ENCODE results near the gene ACKR4.
"Not testable (repeated sequence)": the region's sequence is repeated elsewhere in the genome, so short reads cannot be mapped to it uniquely, and the experiment has no call there.

Gene ACKR4

DNA sequence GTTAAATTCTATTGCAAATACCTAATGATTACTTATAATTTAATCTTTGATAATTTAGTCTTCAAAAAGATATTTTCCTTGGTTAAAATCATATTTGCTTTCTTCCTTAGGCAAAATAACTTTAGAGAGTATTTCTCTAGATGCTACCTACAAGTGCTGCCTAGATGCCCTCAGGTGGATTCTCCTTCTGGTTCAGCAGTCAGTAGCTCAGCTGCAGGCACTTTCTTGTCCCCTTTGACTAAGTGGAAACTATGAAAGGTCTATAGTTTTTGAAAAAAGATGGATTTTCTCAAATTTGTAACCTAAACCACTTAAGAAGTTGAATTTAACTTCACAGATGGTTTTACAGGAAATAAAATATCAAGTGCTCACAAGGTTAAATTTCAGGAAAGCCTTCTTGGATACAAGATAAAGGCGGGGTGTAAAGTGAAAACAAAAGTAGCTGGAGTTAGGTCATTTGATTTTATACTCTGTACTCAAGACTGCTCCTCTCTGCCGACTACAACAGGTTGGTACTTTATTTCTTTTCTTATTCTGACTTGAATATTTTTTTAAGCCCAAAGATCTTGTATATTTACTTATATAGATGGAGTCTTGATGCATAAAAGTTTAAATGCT, at the start of gene ACKR4:
Gene ACKR4 (plus strand): TSS at position 455 of the 618 bp plus-strand sequence. CDS start 3,128 bp downstream, outside the sequence.
- DNase-seq: no peak

DNA sequence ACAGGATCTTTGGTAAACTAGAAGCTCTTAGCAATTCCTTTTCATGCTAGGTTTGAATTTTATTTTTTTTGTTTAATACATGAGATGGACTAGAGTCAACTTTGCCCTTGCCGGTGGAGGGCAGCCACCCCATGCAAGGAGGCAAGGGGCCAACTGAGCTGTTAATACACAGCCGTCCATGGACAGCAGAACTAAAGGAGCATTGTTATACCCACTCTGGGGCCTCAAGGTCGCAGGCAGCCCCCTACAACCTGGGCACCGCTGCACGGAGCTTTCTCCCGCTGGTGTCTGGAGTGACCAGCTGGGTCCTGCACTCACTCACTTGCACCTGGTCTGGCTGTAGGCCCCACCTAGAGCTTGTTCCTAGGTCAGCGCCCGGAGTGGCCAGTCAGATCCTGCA, 47.9 kb upstream of the ACKR4 start:
- DNase-seq: no peak

DNA sequence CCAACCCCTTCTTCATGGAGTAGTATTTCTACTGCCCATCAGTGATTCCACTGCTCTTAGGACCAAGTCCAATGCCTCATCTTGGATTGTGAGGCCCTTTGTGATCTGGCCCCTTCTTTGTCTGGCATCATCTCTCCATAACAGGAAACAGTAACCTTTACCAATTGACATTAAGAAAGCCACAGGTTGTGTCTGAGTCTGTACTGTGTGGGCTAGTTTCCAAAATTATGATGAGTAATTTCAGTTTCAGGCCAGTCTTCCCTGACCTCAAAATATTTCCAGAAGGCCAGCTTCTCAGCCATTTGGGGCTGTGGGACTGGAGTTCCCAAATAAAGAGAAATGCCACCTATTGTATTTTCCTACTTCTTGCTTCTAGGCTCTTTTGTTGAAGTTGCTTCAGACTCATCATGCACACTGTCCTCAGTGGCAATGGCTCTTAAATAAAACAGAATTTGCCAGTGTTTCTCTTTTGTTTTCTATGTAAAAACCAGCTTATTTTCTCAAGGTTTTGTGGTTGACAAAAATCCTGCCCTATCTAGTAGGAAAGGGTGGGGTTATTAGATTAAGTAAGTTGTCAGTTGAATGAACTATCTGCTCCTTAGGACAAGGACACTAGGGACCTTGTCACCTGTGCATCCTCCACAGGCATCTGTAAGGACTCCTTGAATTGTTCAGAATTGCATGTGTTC, 47.0 kb upstream of the ACKR4 start:
- DNase-seq: no peak

DNA sequence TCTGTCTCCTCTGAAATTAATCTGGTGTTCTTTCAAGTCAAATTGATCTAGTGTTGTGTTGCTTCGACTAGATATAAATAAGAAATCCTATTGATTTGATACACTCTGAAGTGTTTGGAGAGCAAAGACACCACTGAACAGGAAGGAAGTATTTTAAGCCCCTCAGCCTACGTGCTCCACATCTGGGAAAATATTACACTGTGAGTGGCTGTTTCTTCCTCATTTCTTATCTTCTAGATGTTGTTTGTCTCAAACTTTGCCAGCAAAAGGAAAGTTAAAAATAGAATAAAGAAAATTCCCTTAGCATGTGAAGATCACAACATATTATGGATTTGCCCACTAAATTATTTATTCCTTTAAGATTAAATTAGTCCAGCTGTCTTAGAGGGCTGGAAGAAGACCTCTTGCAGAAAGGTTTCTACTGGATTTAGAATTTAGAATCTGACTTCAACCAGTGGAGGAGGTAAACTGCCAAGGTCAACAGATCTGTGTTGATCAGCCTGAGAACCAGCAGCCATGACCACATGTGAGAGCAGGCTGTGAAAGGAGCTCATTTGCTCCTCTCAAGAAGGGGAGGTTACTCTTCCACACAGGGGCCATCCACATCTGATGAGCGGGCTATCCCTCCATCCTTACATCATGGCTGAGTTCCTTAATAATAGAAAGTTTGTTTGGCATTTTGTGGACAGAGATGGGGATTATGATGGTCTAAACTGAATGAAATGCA, 46.3 kb upstream of the ACKR4 start:
- DNase-seq: no peak

DNA sequence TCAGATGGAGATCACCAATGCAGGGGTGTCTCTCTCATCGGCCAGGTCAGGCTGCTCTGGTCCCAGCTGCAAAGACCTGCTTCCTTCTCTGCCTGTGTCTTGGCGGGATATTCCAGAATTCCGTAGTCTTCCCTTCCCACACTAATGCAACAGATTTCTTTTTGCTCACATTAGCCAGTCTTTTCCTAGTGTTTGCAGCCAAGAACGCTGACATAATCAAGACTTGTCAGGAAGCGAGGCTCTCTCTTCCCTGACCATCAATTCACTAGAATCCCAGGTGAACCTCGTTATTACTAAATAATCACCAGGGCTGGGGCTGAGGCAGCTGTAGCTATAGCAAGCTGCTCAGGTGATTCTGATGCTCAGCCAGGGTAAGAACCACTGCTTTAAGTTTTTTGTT, 43.2 kb upstream of the ACKR4 start:
- DNase-seq: no peak

DNA sequence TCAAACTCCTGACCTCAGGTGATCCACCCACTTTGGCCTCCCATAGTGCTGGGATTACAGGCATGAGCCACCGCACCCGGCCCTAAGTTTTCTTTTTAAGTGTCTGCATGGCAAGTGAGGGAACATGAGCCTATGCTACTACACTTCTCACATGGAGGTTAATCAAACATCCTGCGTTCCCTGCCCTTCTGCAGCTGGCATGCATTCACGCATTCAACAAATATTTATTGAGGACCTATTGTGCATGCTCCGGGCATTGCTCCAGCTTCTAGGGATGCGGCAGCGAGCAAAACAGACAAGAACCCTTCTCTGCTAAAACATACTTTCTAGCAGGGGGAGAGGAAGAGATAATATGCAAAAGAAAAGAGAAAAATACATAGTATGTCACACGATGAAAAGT, 42.6 kb upstream of the ACKR4 start:
- DNase-seq: no peak

DNA sequence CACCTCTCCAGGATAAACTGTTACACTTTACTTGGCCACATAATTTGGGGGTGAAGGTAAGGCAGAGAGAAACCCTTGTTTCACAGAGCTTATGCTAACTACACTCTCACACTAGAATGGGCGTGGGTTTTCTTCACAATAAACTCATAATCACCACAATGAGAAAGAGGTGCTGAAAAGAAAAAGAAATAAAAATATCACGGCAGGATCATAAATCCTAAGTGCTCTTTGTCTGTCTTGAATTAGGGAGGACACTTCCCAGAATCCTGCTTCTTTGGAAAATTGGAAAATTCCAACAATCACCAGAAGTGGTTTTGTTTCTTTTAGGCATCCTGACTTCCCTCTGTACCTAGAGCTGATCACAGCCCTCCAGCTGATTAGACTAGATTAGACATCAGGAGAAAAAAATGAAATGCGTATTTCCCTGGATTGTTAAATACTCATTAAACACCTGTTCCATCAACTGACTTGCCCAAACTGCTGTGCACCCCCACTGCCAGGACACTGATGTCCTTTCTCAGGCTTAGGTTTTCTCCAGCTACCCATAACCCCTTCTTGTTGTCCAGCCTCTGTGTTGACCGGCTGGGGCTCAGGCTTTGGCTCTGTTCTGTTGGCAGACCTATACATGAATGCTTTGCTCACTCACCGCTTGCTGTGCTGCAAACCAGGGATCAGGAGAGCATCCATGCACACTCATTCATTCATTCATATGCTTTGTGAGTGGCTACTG, 41.6 kb upstream of the ACKR4 start:
- no peak for DNase-seq

DNA sequence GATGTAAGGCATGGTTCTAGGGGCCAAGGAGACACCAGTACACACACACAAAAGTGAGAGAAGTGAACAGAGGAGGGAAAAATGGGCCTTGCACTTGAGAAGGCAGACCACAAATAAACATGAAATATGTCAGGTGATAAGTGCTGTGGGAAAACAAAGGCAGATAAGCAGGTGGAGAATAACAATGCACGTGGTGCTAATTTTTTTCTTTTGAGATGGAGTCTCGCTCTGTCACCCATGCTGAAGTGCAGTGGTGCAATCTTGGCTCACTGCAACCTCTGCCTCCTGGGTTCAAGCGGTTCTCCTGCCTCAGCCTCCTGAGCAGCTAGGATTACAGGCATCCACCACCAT, 41.1 kb upstream of the ACKR4 start:
- not testable (repeated sequence) for DNase-seq

DNA sequence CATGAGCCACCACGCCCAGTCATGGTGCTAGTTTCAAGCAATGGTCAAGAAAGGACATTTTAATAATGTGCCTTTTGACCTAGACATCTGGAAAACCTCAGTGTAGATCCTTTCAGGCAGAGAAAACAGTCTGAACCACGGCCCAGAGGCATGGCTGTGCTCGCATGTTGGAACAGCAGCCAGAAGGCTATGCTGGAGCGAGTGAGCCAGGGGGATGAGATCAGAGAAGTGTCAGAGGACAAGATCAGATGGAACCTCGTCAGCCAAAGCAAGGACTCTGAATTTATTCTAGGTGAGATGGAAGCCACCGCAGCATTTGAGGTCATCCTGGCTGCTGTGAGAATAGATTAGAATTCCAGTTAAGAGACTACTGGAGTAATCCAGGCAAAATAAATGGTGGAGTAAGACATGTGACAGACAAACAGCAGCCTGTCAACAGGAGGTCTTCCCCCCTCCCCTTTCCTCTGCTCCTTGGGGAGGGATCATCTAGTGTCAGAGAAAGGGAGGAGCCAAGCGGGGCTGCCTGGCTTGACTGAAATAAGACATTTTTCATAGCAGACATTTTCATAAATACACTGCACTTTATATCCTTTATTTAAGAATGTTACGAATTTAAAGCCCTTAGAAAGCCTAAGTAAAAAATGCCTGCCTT, 40.4 kb upstream of the ACKR4 start:
- DNase-seq: no peak

DNA sequence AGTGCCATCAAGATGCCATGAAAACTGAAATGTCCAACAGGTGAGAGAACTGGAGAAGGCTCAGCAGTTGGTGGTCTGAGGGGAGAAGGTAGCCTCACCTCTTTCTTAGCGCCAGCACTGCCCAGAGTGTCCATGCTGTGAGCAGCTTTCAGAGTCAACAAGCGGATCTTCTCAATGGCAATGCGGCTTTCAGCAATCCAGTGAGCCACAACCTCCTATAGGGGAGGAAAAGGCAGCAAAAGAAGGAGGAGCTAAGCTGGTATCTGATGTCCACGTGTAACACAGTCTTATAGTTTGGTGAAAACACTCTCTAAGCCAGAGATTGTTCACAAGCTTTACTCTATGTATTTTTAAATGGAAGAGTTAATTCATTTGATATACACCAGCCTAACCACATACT, 36.1 kb upstream of the ACKR4 start:
- DNase-seq: no peak

DNA sequence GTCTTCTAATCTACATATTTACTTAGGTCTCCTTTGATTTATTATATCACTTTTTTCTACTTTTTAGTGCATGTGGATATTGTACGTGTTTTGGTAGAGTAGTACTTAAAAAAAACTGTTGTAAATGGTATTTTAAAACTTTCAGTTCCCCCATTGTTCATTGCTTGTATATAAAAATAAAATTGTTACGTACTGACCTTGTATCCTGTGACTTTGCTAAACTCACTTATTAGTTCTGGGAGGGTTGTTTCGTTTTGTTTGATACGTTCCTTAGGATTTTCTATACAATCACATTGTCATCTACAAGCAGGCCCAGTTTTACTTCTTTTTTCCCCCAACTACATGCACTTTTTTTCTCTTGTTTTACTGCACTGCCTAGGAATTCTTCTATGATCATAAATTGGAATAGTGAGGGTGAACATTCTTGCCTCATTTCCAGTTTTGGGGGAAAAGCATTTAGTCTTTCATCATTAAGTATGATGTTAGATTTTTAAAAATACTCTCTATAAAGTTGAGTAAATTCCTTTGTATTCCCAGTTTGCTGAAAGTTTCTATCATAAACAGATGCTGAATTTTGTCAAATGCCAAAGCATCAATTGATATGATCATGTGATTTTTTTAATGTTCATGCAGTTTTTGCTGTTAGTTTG, 33.5 kb upstream of the ACKR4 start:
- DNase-seq: no peak

DNA sequence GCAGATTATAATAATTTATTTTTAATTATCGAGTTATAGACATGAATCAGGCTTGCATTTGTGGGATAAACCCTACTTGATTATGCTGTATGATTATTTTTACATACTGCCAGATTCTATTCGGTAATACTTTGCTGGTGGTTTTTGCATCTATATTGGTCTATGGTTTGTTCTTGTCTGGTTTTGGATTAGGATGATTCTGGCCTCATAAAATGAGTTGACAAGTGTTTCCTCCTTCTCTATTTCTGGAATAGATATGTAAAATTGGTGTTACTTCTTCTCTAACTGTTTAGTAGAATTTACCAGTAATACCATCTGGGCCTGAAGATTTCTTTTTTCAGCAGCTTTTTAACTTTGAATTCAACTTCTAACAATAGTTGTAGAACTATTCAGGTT, 33.0 kb upstream of the ACKR4 start:
- DNase-seq: no peak

DNA sequence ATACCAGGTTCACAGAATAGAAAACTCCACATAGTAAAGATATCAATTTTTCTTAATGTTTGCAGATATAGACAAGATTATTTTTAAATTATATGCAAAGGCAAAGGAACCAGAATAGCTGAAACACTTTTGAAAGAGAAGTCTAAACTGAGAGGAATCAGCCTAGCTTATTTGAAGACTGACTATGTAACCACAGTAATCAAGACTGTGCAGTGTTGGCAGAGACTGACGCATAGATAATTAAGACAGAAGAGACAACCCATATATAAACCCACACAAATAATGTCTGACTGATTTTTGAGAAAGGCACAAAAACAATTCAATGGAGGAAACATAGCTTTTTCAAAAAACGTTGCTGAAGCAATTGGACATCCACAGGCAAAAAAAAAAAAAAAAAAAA, 28.6 kb upstream of the ACKR4 start:
- no peak for DNase-seq

DNA sequence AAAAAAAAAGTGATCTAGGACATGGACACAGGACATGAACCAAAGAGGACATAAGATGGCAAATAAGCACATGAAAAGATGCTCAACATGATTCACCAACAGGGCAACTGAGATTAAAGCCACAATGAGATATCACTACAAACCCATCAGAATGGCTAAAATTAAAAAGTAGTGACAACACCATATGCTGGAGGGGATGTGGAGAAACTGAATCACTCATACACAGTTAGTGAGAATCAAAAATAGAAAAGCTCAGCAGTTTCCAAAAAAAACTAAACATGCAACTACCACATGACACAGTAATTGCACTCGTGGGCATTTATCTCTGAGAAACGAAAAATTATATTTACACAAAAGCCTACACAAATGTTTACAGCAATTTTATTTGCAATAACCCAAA, 27.9 kb upstream of the ACKR4 start:
- no peak for DNase-seq

DNA sequence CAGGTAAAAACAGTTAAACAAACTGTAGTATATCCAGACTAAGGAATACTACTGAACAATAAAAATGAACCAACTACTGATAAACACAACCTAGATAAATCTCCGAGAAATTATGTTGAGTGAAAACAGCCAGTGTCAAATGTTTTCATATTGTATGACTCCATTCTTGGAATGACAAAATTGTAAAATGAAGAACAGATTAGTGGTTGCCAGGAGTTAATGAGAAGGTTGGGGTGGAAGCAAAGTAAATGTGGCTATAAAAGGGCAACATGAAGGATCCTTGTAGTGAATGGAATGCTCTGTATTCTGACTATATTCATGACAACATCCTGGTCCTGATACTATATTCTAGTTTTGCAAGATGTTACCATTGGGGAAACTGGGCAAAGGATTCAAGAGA, 27.5 kb upstream of the ACKR4 start:
- no peak for DNase-seq

DNA sequence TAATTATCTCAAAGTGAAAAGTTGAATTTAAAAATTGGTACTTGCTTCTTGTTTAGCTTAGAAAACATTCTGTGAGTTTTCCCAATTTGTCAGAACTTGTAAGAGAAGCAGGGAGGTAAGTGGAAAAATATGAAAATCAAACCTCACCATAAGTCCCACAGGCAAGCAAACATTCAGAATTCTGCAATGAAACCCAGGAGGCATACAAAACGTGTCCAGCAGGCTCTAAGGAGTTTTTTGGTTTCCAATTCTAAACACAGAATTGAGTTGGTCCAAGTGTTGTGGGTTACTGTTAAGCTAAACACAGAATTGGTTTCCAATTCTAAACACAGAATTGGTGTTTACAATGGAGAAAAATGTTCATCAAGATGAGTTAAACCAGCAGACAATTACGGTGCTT, 27.1 kb upstream of the ACKR4 start:
- no peak for DNase-seq

DNA sequence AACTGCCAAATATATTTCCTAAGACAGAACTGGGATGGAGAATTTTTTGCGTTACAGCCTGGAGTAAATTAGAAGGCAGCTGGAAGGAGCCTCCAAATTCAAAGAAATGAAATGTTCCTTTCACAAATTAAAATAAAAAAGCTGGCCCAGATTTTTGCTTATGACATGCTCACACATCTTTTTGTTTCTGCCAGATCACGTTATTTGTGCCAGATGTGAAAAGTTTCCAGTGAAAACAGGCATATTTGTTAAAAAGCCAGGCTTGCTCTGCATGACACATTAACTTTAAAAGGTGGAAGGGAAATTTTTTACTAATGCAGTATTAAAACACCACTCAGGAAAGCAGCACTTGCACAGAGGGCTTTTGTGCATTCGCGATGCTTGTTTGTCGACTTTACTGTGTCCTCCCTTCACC, 23.3 kb upstream of the ACKR4 start:
- no peak for DNase-seq

DNA sequence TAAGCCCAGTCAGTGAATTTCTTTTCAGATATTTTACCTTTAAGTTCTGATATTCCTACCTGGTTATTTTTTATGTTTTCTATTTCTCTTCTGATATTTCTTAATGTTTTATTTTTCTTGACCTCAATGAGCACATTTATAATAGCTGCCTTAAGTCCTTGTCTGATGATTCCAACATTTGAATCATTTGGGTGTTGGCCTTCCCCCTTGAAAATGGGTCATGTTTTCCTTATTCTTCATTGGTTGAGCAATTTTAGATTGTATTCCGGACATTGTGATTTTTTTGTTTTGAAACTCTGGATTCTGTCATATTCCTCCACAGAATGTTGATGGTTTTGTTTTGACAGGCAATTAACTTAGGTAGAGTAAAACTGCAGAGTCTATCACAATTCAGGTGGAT, 9.7 kb upstream of the ACKR4 start:
- no peak for DNase-seq

DNA sequence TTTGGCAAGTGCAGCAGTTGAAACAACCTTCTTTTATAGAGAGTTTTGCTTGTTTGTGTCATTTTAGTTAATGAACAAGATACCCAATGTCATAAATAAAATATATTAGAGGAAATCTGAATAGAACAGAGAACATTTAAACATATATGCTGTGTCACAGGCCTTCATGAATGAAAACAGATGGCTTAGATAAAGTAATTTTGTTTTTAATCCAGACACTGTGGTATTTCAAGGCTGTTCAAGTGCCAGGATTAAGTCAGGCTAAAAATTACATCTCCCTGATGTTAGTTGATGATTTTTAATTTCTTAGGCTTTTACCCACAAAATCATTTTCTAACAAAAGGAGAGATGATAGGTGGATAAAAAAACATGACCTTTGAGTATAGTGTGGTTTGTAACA, 4.9 kb upstream of the ACKR4 start:
- no peak for DNase-seq

DNA sequence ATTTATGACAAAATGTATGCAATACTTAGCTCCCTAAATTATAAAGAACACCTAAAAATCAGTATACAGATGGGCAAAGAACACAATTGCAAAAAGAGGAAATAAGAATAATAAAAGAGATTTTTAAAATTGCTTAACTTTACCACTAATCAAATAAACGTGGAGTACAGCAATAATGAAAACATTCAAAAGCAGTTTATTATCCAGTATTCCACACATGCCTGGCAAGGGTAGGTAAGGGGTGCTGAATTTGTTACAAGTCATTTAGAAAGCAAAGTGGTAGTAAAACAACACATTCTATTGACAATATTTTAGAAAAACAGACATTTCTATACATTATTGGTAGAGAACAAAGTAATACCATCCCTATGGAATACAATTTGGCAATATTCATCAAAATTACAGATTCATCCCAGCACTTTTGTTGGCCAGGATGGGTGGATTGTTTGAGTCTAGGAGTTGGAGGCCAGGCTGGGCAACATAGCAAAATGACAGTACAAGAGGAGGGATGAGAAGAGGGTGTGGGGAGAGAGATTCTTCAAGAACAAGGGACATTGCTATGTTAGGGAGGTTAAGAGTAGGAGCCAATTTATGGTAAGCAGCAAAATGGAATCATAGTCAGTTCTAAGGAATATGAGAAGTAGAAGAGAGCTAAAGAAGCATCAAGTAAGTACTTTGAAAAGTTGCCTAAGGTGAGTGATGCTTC, 3.7 kb upstream of the ACKR4 start:
- DNase-seq: no peak

DNA sequence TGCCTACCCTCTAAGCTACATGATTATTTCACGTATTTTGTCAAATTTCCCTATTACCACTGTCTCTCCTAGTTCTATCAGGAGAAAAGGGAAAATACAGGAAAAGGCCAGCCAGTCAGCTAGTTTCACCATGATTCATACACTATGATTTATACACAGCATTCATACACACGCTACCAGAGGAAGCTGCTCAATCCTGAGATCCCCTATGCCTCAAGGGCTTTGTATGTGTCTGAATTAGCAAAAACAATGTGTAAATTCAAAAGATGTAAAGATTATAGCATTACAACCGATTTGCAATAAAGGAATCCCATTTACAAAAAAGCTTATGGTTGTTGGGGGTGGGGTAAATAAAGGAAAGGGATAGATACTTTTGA, 3.1 kb upstream of the ACKR4 start:
- no peak for DNase-seq

DNA sequence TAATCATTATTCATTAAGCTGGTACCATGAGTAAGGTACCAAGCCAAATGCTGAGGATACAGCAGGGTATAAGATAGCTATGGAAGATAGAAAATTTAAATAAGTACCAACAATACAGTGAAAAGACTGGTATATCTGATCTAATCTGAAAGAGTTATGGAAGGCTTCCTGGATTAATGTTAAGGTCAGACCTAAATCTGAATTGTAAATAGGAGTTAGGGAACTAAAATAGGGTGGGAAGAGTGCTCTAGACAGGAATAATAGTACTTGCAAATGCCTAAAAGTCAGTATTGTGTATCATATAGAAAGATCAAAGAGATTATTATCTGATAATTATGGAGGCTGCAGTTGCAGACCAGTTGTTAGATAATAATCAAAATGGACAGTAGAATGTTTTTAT, 2.6 kb upstream of the ACKR4 start:
- DNase-seq: no peak
